Gastrocnemius medialis (tissue), 4 donors: ENCODE results near the gene GABBR2. TPM values are rescaled to one million over a fixed set of nuclear protein-coding genes. Genes with fewer than 3 reads are reported as not detected.

ENCODE experiments used
- ATAC-seq, 2 donors: fragments of 150-250 bp; one replicate each; pipeline ENCODE4 v1.9.1; 2016
- DNase-seq, 2 donors: peaks; one replicate each; pipeline ENCODE4 v3.0.0-alpha.2; 2019
- H3K27ac ChIP-seq, 4 donors: fragments of 200-600 bp; sonication (generic); 1 replicate in 1 of 4; 2 replicates in 3 of 4; pipeline ENCODE4 v1.5.1; 2016 to 2018; ENCODE audit warnings: mild to moderate bottlenecking in 2 of 4, moderate library complexity in 1 of 4
- H3K27me3 ChIP-seq, 3 donors: fragments of 200-600 bp; sonication (generic) in 2 of 3; 1 replicate in 1 of 3; 2 replicates in 2 of 3; pipeline versions ENCODE4 v1.5.1 to v1.6.0; 2016 to 2019; ENCODE audit warnings: mild to moderate bottlenecking in 1 of 3, moderate library complexity in 1 of 3
- H3K36me3 ChIP-seq, 2 donors: fragments of 200-600 bp; sonication (generic) in 1 of 2; one replicate each; pipeline ENCODE4 v1.5.1; 2017 to 2018
- H3K4me1 ChIP-seq, 2 donors: fragments of 200-600 bp; sonication (generic) in 1 of 2; one replicate each; pipeline ENCODE4 v1.5.1; 2016 to 2017; ENCODE audit warnings: mild to moderate bottlenecking in 2 of 2
- H3K4me3 ChIP-seq, 4 donors: fragments of 200-600 bp; sonication (generic) in 3 of 4; 1 replicate in 1 of 4; 2 replicates in 3 of 4; pipeline ENCODE4 v1.5.1; 2016 to 2019; ENCODE audit warnings: mild to moderate bottlenecking in 2 of 4
- H3K9me3 ChIP-seq, 3 donors: fragments of 200-600 bp; sonication (generic) in 2 of 3; 1 replicate in 1 of 3; 2 replicates in 2 of 3; pipeline ENCODE4 v1.5.1; 2016 to 2019
- CTCF ChIP-seq, 5 experiments: fragments of 450-650 bp in 3 of 5; fragments of 200-600 bp in 2 of 5; sonication (generic) in 2 of 5; IDR thresholded peaks in 4 of 5; conservative IDR thresholded peaks in 1 of 5; 1 replicate in 4 of 5; 2 replicates in 1 of 5; pipeline ENCODE4 v1.5.1; 2016 to 2019; ENCODE audit warnings: antibody characterized with exemption in 5 of 5, mild to moderate bottlenecking in 3 of 5, moderate library complexity in 3 of 5
- POLR2A ChIP-seq, 2 donors: fragments of 450-650 bp; IDR thresholded peaks; one replicate each; pipeline ENCODE4 v1.6.1; 2017; ENCODE audit warnings: antibody characterized with exemption in 2 of 2, mild to moderate bottlenecking in 2 of 2, moderate library complexity in 2 of 2
- in situ Hi-C, 4 donors: fragments of 200-750 bp; cut with MboI; loops; one replicate each; pipeline versions ENCODE4 v1.15.0 to v1.8.0; 2017; ENCODE audit warnings: low sequenced_read_pairs in 4 of 4
- intact Hi-C: fragments of 100-400 bp; cut with DNase I; formaldehyde crosslinking; loops from one replicate; pipeline ENCODE4 v1.15.1; 2023; ENCODE audit warnings: low total_unique reads
- total RNA-seq, 4 donors: library from RNA; depleted of rRNA; stranded (reverse); fragments of >200 nt; gene quantifications; one replicate each; pipeline versions ENCODE4 v1.1.0 to v1.2.3, GENCODE V29; 2016

The GABBR2 gene
- total RNA-seq, 4 donors from 2014 or later: 0.46 to 0.80 TPM; not detected in 2

DNA sequence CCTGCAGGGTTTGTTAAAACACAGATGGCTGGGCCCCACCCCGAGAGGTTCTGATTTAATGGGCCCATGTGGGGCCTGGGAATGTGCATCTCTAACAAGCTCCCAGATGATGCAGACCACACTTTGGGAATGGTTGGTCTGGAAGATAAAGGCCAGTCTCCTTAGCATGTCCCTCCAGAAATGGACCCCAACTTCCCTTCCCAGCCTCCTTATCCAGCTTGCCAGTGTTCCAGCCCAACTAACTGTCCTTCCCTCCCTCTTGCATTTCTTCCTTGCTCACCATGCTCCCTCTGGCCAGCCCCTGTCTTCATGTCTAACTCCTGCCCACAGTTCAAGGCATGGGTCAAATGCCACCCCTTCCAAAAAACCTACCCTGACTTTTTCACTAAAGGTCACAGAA lies 257.2 kb downstream of the GABBR2 start:
- in situ Hi-C loops: no loop called here
- no peaks in the 10 kb centered on the region for H3K27me3 ChIP-seq
- H3K9me3 ChIP-seq: no peaks in the 10 kb centered on the region
- no peak overlapping the region for H3K27ac ChIP-seq
- intact Hi-C loops: no loop called here
- ATAC-seq (no peak), DNase-seq (no peak)
- H3K4me3 ChIP-seq: no peak overlapping the region
- no peaks in the 10 kb centered on the region for H3K36me3 ChIP-seq
- no peaks in the 10 kb centered on the region for H3K4me1 ChIP-seq
- TF ChIP-seq CTCF (IDR thresholded peaks at IDR 0.05 in 4 of 5, conservative IDR thresholded peaks at IDR 0.05 in 1 of 5) (no peak), POLR2A (IDR thresholded peaks at IDR 0.05) (no peak)

DNA sequence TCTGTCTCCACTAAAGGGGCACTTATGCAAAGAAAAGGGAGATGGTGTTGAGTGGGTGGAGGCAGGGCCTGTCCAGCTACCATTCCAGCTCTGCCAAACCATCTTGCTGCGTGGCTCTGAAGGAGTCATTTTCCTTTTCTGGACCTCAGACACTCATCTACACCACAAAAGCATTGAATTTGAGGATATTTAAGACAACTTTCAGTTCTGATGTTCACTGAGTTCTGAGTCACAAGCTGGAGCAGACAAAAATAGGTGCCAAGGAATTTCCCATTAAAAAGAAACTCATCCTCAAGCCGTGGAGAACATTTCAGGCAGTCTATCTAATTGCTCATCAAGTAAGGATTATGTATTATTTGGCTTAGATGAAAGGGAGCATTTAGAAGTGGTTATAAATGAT lies 258.2 kb downstream of the GABBR2 start:
- H3K27ac ChIP-seq: no peak overlapping the region
- TF ChIP-seq POLR2A (IDR thresholded peaks at IDR 0.05): no peak
- ATAC-seq (no peak), DNase-seq (no peak)
- H3K4me3 ChIP-seq: no peak overlapping the region
- H3K27me3 ChIP-seq: no peaks in the 10 kb centered on the region
- intact Hi-C loops: no loop called here
- H3K4me1 ChIP-seq: no peaks in the 10 kb centered on the region
- in situ Hi-C loops: no loop called here
- no peaks in the 10 kb centered on the region for H3K36me3 ChIP-seq
- H3K9me3 ChIP-seq: no peaks in the 10 kb centered on the region

DNA sequence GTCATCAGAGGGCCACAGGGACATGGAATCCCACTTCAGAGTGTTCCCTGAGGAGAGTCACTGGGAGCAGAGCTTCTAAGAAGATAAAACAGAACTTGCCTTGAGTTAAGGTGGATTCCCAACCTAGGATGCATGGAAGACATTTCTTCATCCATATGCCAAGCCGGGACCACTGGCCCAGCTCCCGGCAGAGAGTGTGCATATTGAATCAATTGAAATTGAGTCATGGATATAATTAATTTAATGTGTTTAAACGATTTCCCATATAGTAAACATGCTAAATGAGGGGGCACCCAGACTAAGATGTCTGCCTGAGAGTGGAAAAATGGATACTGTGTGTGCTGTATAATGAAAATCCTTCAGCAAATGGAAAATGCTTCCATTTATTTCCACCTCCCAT lies 258.9 kb downstream of the GABBR2 start:
- no peak overlapping the region for H3K27ac ChIP-seq
- no peak overlapping the region for H3K4me3 ChIP-seq
- H3K4me1 ChIP-seq: no peaks in the 10 kb centered on the region
- no peaks in the 10 kb centered on the region for H3K27me3 ChIP-seq
- no peaks in the 10 kb centered on the region for H3K9me3 ChIP-seq
- H3K36me3 ChIP-seq: no peaks in the 10 kb centered on the region
- DNase-seq: no peak
- TF ChIP-seq CTCF (IDR thresholded peaks at IDR 0.05 in 4 of 5, conservative IDR thresholded peaks at IDR 0.05 in 1 of 5) (no peak), POLR2A (IDR thresholded peaks at IDR 0.05) (no peak)
- intact Hi-C loops (no loop called here), in situ Hi-C loops (no loop called here)
- no peak for ATAC-seq

DNA sequence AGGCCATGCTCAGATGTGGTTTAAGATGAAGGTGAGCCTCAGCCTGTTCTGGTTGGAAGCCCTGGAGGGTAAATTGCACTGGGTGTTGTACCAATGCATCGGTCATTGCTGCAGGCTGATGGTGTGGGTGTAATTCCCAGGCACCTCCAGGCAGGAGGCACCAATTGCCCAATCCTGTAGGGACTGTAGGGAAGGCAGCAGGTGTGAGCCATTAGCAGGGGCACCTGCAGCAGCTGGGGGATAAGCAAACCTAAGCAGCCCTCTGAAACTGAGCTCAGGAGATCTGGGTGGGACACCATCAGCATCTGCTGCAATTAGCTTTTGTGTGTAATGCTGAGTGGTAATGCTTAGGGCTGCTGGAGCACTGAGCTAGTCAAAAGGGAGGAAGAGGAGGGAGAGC lies 263.2 kb downstream of the GABBR2 start:
- Histone ChIP-seq H3K27ac (no peak overlapping the region), H3K4me3 (no peak overlapping the region), H3K36me3 (no peaks in the 10 kb centered on the region), H3K27me3 (no peaks in the 10 kb centered on the region), H3K4me1 (no peaks in the 10 kb centered on the region), H3K9me3 (no peaks in the 10 kb centered on the region)
- TF ChIP-seq CTCF (IDR thresholded peaks at IDR 0.05 in 4 of 5, conservative IDR thresholded peaks at IDR 0.05 in 1 of 5) (no peak), POLR2A (IDR thresholded peaks at IDR 0.05) (no peak)
- ATAC-seq (no peak), DNase-seq (no peak)
- in situ Hi-C loops (no loop called here), intact Hi-C loops (no loop called here)

DNA sequence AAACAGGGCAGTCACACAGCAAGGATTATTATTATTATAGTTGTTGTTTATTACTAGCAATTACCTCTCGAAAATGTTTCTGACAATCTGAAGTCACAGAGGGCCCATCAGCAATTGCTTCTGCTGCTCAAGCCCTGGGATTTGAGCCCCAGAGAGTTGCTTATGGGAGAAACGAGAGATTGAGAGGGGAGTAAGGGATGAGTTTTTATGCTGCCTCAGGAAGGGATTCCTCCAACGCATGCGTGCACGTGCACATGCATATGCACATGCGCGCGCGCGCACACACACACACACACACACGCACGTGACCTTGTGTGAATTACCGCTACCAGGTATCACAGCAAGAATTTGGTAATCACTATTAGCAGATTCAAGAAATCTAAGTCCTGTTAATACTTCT lies 264.1 kb downstream of the GABBR2 start:
- TF ChIP-seq CTCF (IDR thresholded peaks at IDR 0.05 in 4 of 5, conservative IDR thresholded peaks at IDR 0.05 in 1 of 5) (no peak), POLR2A (IDR thresholded peaks at IDR 0.05) (no peak)

More for the DNA sequence above, 264.1 kb downstream of the GABBR2 start:
- no peak overlapping the region for H3K27ac ChIP-seq
- H3K4me1 ChIP-seq: no peaks in the 10 kb centered on the region
- intact Hi-C loops: no loop called here
- no peak overlapping the region for H3K4me3 ChIP-seq
- no peaks in the 10 kb centered on the region for H3K27me3 ChIP-seq
- H3K36me3 ChIP-seq: no peaks in the 10 kb centered on the region
- no peaks in the 10 kb centered on the region for H3K9me3 ChIP-seq
- in situ Hi-C loops: no loop called here
- no peak for DNase-seq
- no peak for ATAC-seq
